Loucy (cell line): ENCODE measurements around the gene TP73.

Experiments
- EZH2phosphoT487 ChIP-seq: fragments of 200-600 bp; IDR thresholded peaks from 2 replicates; pipeline ENCODE4 v1.6.1; 2018; ENCODE audit warnings: antibody characterized with exemption, mild to moderate bottlenecking, moderate library complexity, borderline replicate concordance
- TF ChIP-seq, protein P1 (sequence below): fragments of 200-600 bp; sonication (generic); conservative IDR thresholded peaks from 2 replicates; pipeline ENCODE4 v1.5.1; 2014; ENCODE audit warnings: mild to moderate bottlenecking, antibody characterized with exemption, low read length

DNA sequence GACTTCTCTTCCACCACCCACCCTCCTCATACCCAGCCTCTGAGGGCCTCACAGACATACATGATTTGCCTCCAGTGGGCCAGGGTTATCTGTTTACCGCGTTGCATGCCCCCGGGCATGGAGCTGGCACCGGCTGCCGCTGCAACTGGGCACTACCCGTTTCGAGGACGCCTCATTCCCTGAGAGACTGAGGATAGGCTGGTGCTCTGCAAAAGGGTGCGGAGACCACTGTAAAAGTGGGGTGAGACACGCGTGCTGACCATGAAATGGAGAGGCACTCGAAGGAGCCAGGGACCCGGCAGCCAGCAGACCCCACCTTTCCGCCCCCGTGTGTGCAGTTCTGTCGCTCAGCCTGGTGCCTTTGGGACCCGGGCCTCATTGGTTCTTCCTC lies 20.6 kb downstream of the TP73 start:
- TF ChIP-seq, protein P1, sequence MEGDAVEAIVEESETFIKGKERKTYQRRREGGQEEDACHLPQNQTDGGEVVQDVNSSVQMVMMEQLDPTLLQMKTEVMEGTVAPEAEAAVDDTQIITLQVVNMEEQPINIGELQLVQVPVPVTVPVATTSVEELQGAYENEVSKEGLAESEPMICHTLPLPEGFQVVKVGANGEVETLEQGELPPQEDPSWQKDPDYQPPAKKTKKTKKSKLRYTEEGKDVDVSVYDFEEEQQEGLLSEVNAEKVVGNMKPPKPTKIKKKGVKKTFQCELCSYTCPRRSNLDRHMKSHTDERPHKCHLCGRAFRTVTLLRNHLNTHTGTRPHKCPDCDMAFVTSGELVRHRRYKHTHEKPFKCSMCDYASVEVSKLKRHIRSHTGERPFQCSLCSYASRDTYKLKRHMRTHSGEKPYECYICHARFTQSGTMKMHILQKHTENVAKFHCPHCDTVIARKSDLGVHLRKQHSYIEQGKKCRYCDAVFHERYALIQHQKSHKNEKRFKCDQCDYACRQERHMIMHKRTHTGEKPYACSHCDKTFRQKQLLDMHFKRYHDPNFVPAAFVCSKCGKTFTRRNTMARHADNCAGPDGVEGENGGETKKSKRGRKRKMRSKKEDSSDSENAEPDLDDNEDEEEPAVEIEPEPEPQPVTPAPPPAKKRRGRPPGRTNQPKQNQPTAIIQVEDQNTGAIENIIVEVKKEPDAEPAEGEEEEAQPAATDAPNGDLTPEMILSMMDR, result no peak
- TF ChIP-seq EZH2phosphoT487, result no peak
